GM12874 (cell line): Measurements from ENCODE around the gene ATOH8.
A peak's percentile ranks its signal among the peaks of the same experiment; 100 is the strongest.

Source experiments
- CTCF ChIP-seq: IDR thresholded peaks from 2 replicates; pipeline ENCODE4 v1.5.1; 2011; ENCODE audit warnings: low read depth, mild to moderate bottlenecking, control low read depth, low read length, moderate library complexity; ENCODE audit not compliant: insufficient read depth

The ATOH8 gene

GRCh38 chr2:85763831-85764230, 10.0 kb downstream of the ATOH8 start:
- TF ChIP-seq CTCF: no peak

DNA sequence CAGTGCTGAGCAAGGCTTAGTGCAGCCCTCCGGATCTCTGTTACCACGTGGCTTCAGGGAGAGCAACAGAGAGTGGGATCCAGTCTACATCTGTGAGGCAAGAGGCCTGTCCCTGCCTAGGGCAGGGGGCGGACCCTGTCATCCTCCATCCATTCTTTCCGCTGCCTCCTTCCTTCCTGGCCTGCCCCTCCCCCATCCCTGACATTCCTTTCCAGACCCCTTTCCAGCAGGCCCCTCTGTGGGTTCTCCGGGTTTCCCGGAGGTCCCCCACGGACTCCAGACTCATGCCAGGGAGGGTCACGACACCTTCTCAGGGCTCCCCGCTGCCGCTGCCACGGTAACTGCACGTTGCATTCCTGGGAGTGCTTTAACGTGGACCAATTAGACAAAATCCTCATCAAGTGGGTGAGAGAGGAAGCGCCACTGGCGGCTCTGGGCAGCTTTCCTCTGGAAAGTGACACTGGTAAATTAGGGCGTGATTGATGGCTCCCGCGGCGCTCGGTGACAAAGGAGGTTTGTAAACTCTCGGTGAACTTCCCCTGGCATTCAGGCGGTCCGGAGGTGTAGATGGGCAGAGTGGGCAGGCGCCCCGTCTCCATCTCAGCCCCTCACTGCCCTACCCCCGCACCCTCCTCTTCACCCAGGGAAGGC, 11.4 kb downstream of the ATOH8 start:
- no peak for TF ChIP-seq CTCF

DNA sequence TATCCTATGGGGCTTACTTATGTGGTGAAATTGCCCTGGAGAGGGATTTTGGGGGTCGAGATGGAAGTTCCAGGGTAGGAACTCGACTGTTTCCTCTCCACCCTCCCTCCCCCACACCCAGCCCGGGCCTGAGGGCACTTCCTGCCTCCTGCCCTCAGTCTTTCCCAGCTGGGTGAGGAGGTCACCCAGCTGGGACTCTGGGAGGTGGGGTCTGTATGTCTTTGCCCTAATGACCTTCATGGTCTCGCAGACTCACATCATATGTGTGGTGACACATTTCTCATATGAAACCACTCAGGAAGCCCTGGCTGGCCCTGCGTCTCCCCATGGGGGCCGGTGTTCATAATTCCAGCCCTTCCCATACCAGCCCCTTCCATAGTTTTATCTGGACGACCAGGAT, 12.4 kb downstream of the ATOH8 start:
- TF ChIP-seq CTCF: no peak

- TF ChIP-seq CTCF: no peak
Measured at GRCh38 chr2:85767803-85768665, 14.2 kb downstream of the ATOH8 start.

DNA sequence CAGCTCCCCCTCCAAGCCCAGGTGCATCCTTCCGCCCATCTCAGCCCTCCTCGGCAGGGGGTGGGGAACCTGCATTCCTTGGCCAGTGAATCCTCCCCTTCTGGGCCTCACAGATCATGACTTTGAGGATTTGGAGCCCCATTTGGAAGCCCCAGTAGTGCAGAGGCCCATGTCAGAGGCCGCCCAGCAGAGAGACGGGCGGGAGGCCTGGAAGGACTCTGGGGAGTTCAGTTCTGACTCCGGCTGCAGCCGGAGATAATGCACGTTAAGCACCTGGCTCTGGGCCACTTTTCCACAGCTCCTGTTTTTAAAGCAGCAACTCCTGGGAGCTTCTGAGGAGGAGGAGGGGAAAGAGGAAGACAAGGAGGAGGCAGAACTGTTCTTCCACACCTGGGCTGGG, 14.9 kb downstream of the ATOH8 start:
- TF ChIP-seq CTCF: no peak

- peak; percentile 38 for TF ChIP-seq CTCF
Measured at GRCh38 chr2:85769236-85769982, 15.6 kb downstream of the ATOH8 start.

DNA sequence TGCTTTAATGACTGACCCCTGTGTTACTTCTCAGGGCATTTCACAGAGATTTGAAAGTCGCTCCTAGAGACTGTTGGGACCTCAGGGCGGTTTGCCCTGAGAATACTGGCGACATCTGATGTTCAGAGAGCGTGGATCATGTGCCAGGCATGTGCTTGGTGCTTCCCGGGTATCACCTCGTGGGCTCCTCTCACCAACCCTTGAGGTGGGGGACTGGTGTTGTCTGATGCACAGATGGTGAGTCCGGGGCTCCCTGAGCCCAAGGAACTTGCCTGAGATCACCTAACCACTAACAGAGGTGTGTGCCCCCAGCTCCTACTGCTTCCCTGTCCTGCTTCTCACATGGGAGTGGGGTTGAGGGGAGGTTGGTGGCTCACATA, 16.2 kb downstream of the ATOH8 start:
- TF ChIP-seq CTCF: no peak
